Trophoblast cell (in vitro differentiated cells and primary cell): Measurements from ENCODE around the gene PTGDR2.
A peak's percentile ranks its signal among the peaks of the same experiment; 100 is the strongest.

Experiments
- DNase-seq, 2 donors: peaks; one replicate each; pipeline ENCODE4 v3.0.0-alpha.2; 2016
- H2AFZ ChIP-seq: 2 replicates; pipeline ENCODE4 v1.6.1; 2013; ENCODE audit warnings: low read length, moderate library complexity, mild to moderate bottlenecking; ENCODE audit not compliant: insufficient read depth, poor library complexity
- H2AK5ac ChIP-seq: 2 replicates; pipeline ENCODE4 v1.6.1; 2013; ENCODE audit warnings: mild to moderate bottlenecking, low read length
- H2BK120ac ChIP-seq: 2 replicates; pipeline ENCODE4 v1.6.1; 2013; ENCODE audit warnings: low read length, mild to moderate bottlenecking, moderate library complexity; ENCODE audit not compliant: insufficient read depth, poor library complexity
- H2BK12ac ChIP-seq: 2 replicates; pipeline ENCODE4 v1.6.1; 2013; ENCODE audit warnings: mild to moderate bottlenecking, low read length, moderate library complexity
- H2BK5ac ChIP-seq: 2 replicates; pipeline ENCODE4 v1.6.1; 2013; ENCODE audit warnings: low read length, low read depth, moderate library complexity, mild to moderate bottlenecking; ENCODE audit not compliant: poor library complexity
- H3K14ac ChIP-seq: 2 replicates; pipeline ENCODE4 v1.6.1; 2013; ENCODE audit warnings: mild to moderate bottlenecking, low read length
- H3K18ac ChIP-seq: 2 replicates; pipeline ENCODE4 v1.6.1; 2013; ENCODE audit warnings: mild to moderate bottlenecking, low read length
- H3K23ac ChIP-seq: 2 replicates; pipeline ENCODE4 v1.6.1; 2013; ENCODE audit warnings: low read length
- H3K27ac ChIP-seq: 2 replicates; pipeline ENCODE4 v1.5.1; 2013; ENCODE audit warnings: low read depth, mild to moderate bottlenecking, inconsistent platforms, low read length, moderate library complexity
- H3K27me3 ChIP-seq: 2 replicates; pipeline ENCODE4 v1.6.1; 2013; ENCODE audit warnings: inconsistent platforms, mild to moderate bottlenecking, low read length, moderate library complexity; ENCODE audit not compliant: insufficient read depth
- H3K36me3 ChIP-seq, 2 experiments: 1 replicate in 1 of 2; 2 replicates in 1 of 2; pipeline ENCODE4 v1.6.1; 2013; ENCODE audit warnings: low read length in 2 of 2, mild to moderate bottlenecking in 2 of 2, moderate library complexity in 1 of 2; ENCODE audit not compliant: insufficient read depth in 2 of 2, control insufficient read depth in 1 of 2
- H3K4ac ChIP-seq: 2 replicates; pipeline ENCODE4 v1.6.1; 2013; ENCODE audit warnings: low read depth, mild to moderate bottlenecking, low read length, moderate library complexity
- H3K4me1 ChIP-seq, 2 experiments: 1 replicate in 1 of 2; 2 replicates in 1 of 2; pipeline ENCODE4 v1.6.1; 2013; ENCODE audit warnings: low read length in 2 of 2, mild to moderate bottlenecking in 2 of 2, moderate library complexity in 1 of 2; ENCODE audit not compliant: insufficient read depth in 2 of 2, control insufficient read depth in 1 of 2
- H3K4me2 ChIP-seq: 2 replicates; pipeline ENCODE4 v1.6.1; 2013; ENCODE audit warnings: inconsistent platforms, mild to moderate bottlenecking, low read length, moderate library complexity
- H3K4me3 ChIP-seq: 2 replicates; pipeline ENCODE4 v1.5.1; 2013; ENCODE audit warnings: mild to moderate bottlenecking, low read depth, low read length, inconsistent platforms
- H3K79me1 ChIP-seq: one replicate; pipeline ENCODE4 v1.6.1; 2013; ENCODE audit warnings: low read length
- H3K79me2 ChIP-seq: 2 replicates; pipeline ENCODE4 v1.6.1; 2013; ENCODE audit warnings: low read length, mild to moderate bottlenecking; ENCODE audit not compliant: control insufficient read depth, insufficient read depth, poor library complexity
- H3K9ac ChIP-seq: 2 replicates; pipeline ENCODE4 v1.6.1; 2013; ENCODE audit warnings: mild to moderate bottlenecking, low read length
- H3K9me3 ChIP-seq: 2 replicates; pipeline ENCODE4 v1.6.1; 2013; ENCODE audit warnings: low read depth, mild to moderate bottlenecking, control low read depth, inconsistent platforms, low read length; ENCODE audit not compliant: insufficient read depth
- H4K12ac ChIP-seq: 2 replicates; pipeline ENCODE4 v1.6.1; 2013; ENCODE audit warnings: low read depth, mild to moderate bottlenecking, low read length, moderate library complexity
- H4K8ac ChIP-seq: 2 replicates; pipeline ENCODE4 v1.6.1; 2013; ENCODE audit warnings: low read depth, mild to moderate bottlenecking, low read length, moderate library complexity
- H4K91ac ChIP-seq: one replicate; pipeline ENCODE4 v1.6.1; 2013; ENCODE audit warnings: low read depth, mild to moderate bottlenecking, low read length, moderate library complexity
- WGBS: extraction: QIAGEN DNeasy Blood & Tissue Kit; methylation state at CpG from one replicate; pipeline ENCODE4 v1.1.7; 2013; ENCODE audit warnings: missing lambda C conversion rate; ENCODE audit not compliant: insufficient read length, insufficient coverage; ENCODE audit errors: extremely low coverage; 5-methylcytosine and 5-hydroxymethylcytosine counted together

The PTGDR2 gene

GRCh38 chr11:60841797-60842667, 13.7 kb downstream of the PTGDR2 start, which contains the start of gene CCDC86:
TSS of gene CCDC86 (plus strand) at chr11:60842113. CDS start at chr11:60842125, 12 bp downstream.
- Histone ChIP-seq H2BK12ac (no peak within 1 kb of the TSS), H2BK5ac (peak within 1 kb of the TSS; percentile 11), H2BK120ac (peak within 1 kb of the TSS; percentile 13), H3K14ac (peak within 1 kb of the TSS; percentile 38), H3K23ac (no peak within 1 kb of the TSS), H3K9ac (peak within 1 kb of the TSS; percentile 95), H2AFZ (peak within 1 kb of the TSS; percentile 67), H3K4ac (peak within 1 kb of the TSS; percentile 35), H2AK5ac (peak within 1 kb of the TSS; percentile 14), H3K36me3 (peaks cover 0 to 3% of the 10 kb centered on the region in 2 experiments), H4K91ac (peak within 1 kb of the TSS; percentile 70), H3K79me2 (peaks cover 9% of the 10 kb centered on the region), H3K27ac (peak within 1 kb of the TSS; percentile 50), H3K79me1 (peaks cover 11% of the 10 kb centered on the region), H4K12ac (peak within 1 kb of the TSS; percentile 49), H3K18ac (peak within 1 kb of the TSS; percentile 50), H4K8ac (peak within 1 kb of the TSS; percentile 72), H3K4me3 (peak within 1 kb of the TSS; percentile 95), H3K9me3 (no peaks in the 10 kb centered on the region), H3K4me2 (peak within 1 kb of the TSS; percentile 100), H3K4me1 (peaks cover 8 to 23% of the 10 kb centered on the region in 2 experiments), H3K27me3 (no peaks in the 10 kb centered on the region)
- no CpG with 5 or more reads among the region's 57 CpGs for WGBS
- peak; percentile 94 to 97 for DNase-seq

GRCh38 chr11:60840470-60841430, 15.0 kb downstream of the PTGDR2 start:
- Histone ChIP-seq H3K27ac (peak overlapping the region; percentile 50), H3K9me3 (no peaks in the 10 kb centered on the region), H3K18ac (no peak overlapping the region), H2BK5ac (no peak overlapping the region), H3K79me2 (peaks cover 9% of the 10 kb centered on the region), H4K8ac (peak overlapping the region; percentile 72), H3K27me3 (no peaks in the 10 kb centered on the region), H3K14ac (no peak overlapping the region), H2BK12ac (peak overlapping the region; percentile 29), H3K4me2 (no peak overlapping the region), H3K23ac (no peak overlapping the region), H3K4ac (peak overlapping the region; percentile 4), H3K4me1 (peaks cover 8 to 23% of the 10 kb centered on the region in 2 experiments), H2BK120ac (peak overlapping the region; percentile 9), H3K9ac (no peak overlapping the region), H4K12ac (peak overlapping the region; percentile 51), H4K91ac (peak overlapping the region; percentile 70), H3K36me3 (no peaks in the 10 kb centered on the region), H3K4me3 (no peak overlapping the region), H3K79me1 (peaks cover 11% of the 10 kb centered on the region), H2AK5ac (peak overlapping the region; percentile 56), H2AFZ (no peak overlapping the region)
- WGBS: no CpG with 5 or more reads among the region's 14 CpGs
- no peak for DNase-seq

DNA sequence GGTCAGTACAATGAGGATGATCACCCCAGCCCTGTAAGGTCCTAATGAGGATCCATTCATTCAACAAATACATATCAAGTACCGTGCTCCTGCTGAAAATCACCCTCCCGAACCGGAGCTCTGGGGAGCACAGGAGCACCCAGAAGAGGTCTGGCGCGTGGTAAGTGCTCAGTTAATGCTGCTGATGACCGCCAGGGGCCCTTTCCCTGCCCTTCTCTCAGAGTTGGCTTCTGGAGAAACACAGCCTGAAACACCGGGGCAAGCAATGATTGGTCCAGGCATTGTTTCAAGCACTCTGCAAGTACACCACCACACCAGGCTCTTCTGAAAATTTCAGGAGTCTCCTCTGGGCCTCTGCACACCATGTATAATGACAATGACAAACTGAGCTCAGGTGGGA, 17.6 kb downstream of the PTGDR2 start:
- no peak overlapping the region for H2BK120ac ChIP-seq
- no peak overlapping the region for H3K27ac ChIP-seq
- no peaks in the 10 kb centered on the region for H3K36me3 ChIP-seq
- no peak overlapping the region for H3K14ac ChIP-seq
- no peaks in the 10 kb centered on the region for H3K9me3 ChIP-seq
- H3K4ac ChIP-seq: no peak overlapping the region
- H3K18ac ChIP-seq: no peak overlapping the region
- no peak for DNase-seq
- no peak overlapping the region for H2AK5ac ChIP-seq
- H3K79me2 ChIP-seq: peaks cover 9% of the 10 kb centered on the region
- no peak overlapping the region for H4K8ac ChIP-seq
- no peak overlapping the region for H2BK12ac ChIP-seq
- H3K27me3 ChIP-seq: no peaks in the 10 kb centered on the region
- WGBS: no CpG with 5 or more reads among the region's 7 CpGs
- H3K4me2 ChIP-seq: no peak overlapping the region
- no peak overlapping the region for H3K23ac ChIP-seq
- no peak overlapping the region for H3K4me3 ChIP-seq
- H2BK5ac ChIP-seq: no peak overlapping the region
- H3K4me1 ChIP-seq: peaks cover 0 to 14% of the 10 kb centered on the region in 2 experiments
- H3K79me1 ChIP-seq: peaks cover 11% of the 10 kb centered on the region
- H2AFZ ChIP-seq: no peak overlapping the region
- no peak overlapping the region for H4K12ac ChIP-seq
- H4K91ac ChIP-seq: no peak overlapping the region
- no peak overlapping the region for H3K9ac ChIP-seq

DNA sequence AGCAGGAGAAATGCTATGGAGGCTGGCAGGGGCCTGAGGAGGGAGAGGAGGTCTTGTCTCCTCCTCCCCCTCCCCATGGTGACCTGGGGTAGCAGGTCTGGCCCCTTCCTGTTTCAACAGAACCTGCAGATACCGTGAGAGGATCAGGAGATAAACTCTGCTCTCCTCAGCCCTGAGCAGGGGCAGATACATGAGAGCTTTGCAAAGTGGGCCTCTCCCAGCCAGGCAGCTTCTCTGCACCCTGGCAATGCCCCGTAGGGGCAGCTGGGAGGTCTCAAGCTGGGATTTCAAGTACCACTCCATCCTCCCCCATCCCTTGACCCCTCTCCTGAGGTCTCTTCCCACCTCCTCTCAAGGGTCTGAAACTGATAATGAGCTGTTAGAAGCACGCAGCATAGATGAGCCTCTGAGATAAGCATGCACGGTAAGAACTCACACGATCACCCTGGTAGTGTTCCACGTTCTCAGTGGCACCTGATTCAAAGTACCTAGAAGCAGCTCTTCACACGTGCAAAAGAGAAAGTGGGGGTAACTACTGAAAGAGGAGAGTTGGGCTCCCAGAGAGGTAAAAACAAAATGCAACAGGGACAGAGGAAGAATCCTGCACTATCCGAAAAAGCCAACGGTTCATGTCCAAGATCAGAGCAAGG, 18.8 kb downstream of the PTGDR2 start:
- Histone ChIP-seq H2AFZ (no peak overlapping the region), H3K27ac (no peak overlapping the region), H4K12ac (no peak overlapping the region), H3K36me3 (no peaks in the 10 kb centered on the region), H3K79me2 (peaks cover under 1% of the 10 kb centered on the region), H2BK120ac (no peak overlapping the region), H3K4ac (no peak overlapping the region), H4K8ac (no peak overlapping the region), H2BK5ac (no peak overlapping the region), H4K91ac (no peak overlapping the region), H3K79me1 (peaks cover 6% of the 10 kb centered on the region), H3K4me2 (no peak overlapping the region), H3K23ac (no peak overlapping the region), H3K14ac (no peak overlapping the region), H3K4me3 (no peak overlapping the region), H3K27me3 (no peaks in the 10 kb centered on the region), H3K18ac (no peak overlapping the region), H2AK5ac (no peak overlapping the region), H3K4me1 (peaks cover 0 to 10% of the 10 kb centered on the region in 2 experiments), H2BK12ac (no peak overlapping the region), H3K9ac (no peak overlapping the region), H3K9me3 (no peaks in the 10 kb centered on the region)
- WGBS: no CpG with 5 or more reads among the region's 9 CpGs
- no peak for DNase-seq
